Measurements from ENCODE around the gene GSTK1.

Gene GSTK1

DNA sequence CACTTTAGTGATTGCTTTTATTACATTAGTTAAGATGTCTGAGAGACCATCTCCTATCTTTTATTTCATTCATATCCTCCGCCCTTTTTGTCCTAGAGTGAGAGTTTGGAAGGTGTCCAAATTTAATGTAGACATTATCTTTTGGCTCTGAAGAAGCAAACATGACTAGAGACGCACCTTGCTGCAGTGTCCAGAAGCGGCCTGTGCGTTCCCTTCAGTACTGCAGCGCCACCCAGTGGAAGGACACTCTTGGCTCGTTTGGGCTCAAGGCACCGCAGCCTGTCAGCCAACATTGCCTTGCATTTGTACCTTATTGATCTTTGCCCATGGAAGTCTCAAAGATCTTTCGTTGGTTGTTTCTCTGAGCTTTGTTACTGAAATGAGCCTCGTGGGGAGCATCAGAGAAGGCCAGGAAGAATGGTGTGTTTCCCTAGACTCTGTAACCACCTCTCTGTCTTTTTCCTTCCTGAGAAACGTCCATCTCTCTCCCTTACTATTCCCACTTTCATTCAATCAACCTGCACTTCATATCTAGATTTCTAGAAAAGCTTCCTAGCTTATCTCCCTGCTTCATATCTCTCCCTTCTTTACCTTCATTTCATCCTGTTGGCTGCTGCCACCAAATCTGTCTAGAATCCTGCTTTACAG lies 42.3 kb downstream of the GSTK1 start:
- TF ChIP-seq CTCF (IDR thresholded peaks at IDR 0.05; ENCODE audit: low read depth, low read length, missing control alignments) = peak; percentile 66
- no peak overlapping the region for H3K4me3 ChIP-seq (ENCODE audit: low read depth, low read length)
- DNase-seq (ENCODE audit: low read depth) = no peak
- in situ Hi-C loops (cut with HindIII; ENCODE audit: low sequenced_read_pairs) = no loop called here

GRCh38 chr7:143308632-143309031 lies 45.4 kb downstream of the GSTK1 start:
- H3K4me3 ChIP-seq (ENCODE audit: low read depth, low read length) = no peak overlapping the region
- TF ChIP-seq CTCF (IDR thresholded peaks at IDR 0.05; ENCODE audit: low read depth, low read length, missing control alignments) = no peak
- in situ Hi-C loops (cut with HindIII; ENCODE audit: low sequenced_read_pairs) = no loop called here
- no peak for DNase-seq (ENCODE audit: low read depth)

- no peak for TF ChIP-seq CTCF (IDR thresholded peaks at IDR 0.05; ENCODE audit: low read depth, low read length, missing control alignments)
- no peak for DNase-seq (ENCODE audit: low read depth)
- H3K4me3 ChIP-seq (ENCODE audit: low read depth, low read length) = no peak overlapping the region
- in situ Hi-C loops (cut with HindIII; ENCODE audit: low sequenced_read_pairs) = no loop called here
Observed at GRCh38 chr7:143314127-143314526, 50.9 kb downstream of the GSTK1 start.

DNA sequence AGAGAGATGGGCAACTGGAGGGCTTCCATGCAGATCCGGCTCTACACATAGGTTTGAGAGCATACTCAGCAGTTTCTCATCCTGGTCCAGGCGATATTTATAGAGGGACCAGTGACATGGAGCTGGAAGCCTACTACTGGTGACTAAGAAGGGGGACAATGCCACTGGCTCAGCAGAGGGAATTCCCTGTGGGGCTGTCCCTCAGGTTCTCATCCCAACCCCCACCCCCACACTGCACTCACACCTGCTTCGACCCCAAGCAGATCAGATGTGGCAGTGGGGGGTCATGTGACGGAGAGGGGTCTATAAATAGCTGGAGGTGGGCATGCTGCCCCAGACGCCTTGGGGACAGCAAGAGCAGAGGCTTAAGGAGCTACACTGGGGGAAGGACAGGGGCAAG lies 52.5 kb downstream of the GSTK1 start, which contains the start of gene CLCN1:
TSS of gene CLCN1 (plus strand) at position 336 of the 400 bp plus-strand sequence. CDS start 102 bp downstream, outside the sequence.
- H3K4me3 ChIP-seq (ENCODE audit: low read depth, low read length) = no peak within 1 kb of the TSS
- DNase-seq (ENCODE audit: low read depth) = no peak
- in situ Hi-C loops (cut with HindIII; ENCODE audit: low sequenced_read_pairs) = no loop called here
- no peak for TF ChIP-seq CTCF (IDR thresholded peaks at IDR 0.05; ENCODE audit: low read depth, low read length, missing control alignments)

GRCh38 chr7:143316492-143316891 lies 53.3 kb downstream of the GSTK1 start:
- in situ Hi-C loops (cut with HindIII; ENCODE audit: low sequenced_read_pairs) = no loop called here
- H3K4me3 ChIP-seq (ENCODE audit: low read depth, low read length) = no peak overlapping the region

GRCh38 chr7:143318661-143319060 lies 55.4 kb downstream of the GSTK1 start:
- H3K4me3 ChIP-seq (ENCODE audit: low read depth, low read length) = no peak overlapping the region
- DNase-seq (ENCODE audit: low read depth) = no peak
- TF ChIP-seq CTCF (IDR thresholded peaks at IDR 0.05; ENCODE audit: low read depth, low read length, missing control alignments) = no peak
- in situ Hi-C loops (cut with HindIII; ENCODE audit: low sequenced_read_pairs) = no loop called here

More at GRCh38 chr7:143316492-143316891, 53.3 kb downstream of the GSTK1 start:
- no peak for TF ChIP-seq CTCF (IDR thresholded peaks at IDR 0.05; ENCODE audit: low read depth, low read length, missing control alignments)
- no peak for DNase-seq (ENCODE audit: low read depth)

All from astrocyte of the cerebellum (primary cell).